CD14-positive monocyte (primary cell): ENCODE results near the gene ARL14. TPM values are rescaled to one million over a fixed set of nuclear protein-coding genes. Genes with fewer than 3 reads are reported as not detected.

Source experiments
- DNase-seq, 3 donors: peaks; one replicate each; pipeline ENCODE4 v3.0.0-alpha.2; 2011 to 2022
- H2AFZ ChIP-seq: 2 replicates; pipeline ENCODE4 v1.6.0; 2012; ENCODE audit warnings: mild to moderate bottlenecking, low read depth, low read length, inconsistent platforms; ENCODE audit not compliant: insufficient read depth, poor library complexity, severe bottlenecking
- H3K27ac ChIP-seq, 2 donors: 1 replicate in 1 of 2; 2 replicates in 1 of 2; pipeline ENCODE4 v1.5.1; 2012 to 2013; ENCODE audit warnings: low read length in 2 of 2, control low read depth in 1 of 2, inconsistent platforms in 1 of 2, low read depth in 1 of 2, mild to moderate bottlenecking in 1 of 2
- H3K27me3 ChIP-seq, 2 donors: one replicate each; pipeline versions ENCODE4 v1.6.0 to v1.6.1; 2011 to 2013; ENCODE audit warnings: low read length in 2 of 2; ENCODE audit not compliant: control insufficient read depth in 2 of 2, insufficient read depth in 2 of 2
- H3K36me3 ChIP-seq, 2 donors: replicated peaks in 1 of 2; 1 replicate in 1 of 2; 2 replicates in 1 of 2; pipeline versions ENCODE4 v1.5.1 to v1.6.1; 2012 to 2013; ENCODE audit warnings: low read length in 2 of 2, control low read depth in 1 of 2, inconsistent platforms in 1 of 2, mild to moderate bottlenecking in 1 of 2; ENCODE audit not compliant: insufficient read depth in 2 of 2, control insufficient read depth in 1 of 2
- H3K4me1 ChIP-seq, 2 donors: 1 replicate in 1 of 2; 2 replicates in 1 of 2; pipeline versions ENCODE4 v1.5.1 to v1.6.1; 2012 to 2013; ENCODE audit warnings: low read length in 2 of 2, control low read depth in 1 of 2, inconsistent platforms in 1 of 2, mild to moderate bottlenecking in 1 of 2, moderate library complexity in 1 of 2; ENCODE audit not compliant: insufficient read depth in 2 of 2, control insufficient read depth in 1 of 2
- H3K4me2 ChIP-seq: replicated peaks from 2 replicates; pipeline ENCODE3; 2012; ENCODE audit warnings: low read length, moderate library complexity, mild to moderate bottlenecking; ENCODE audit not compliant: poor library complexity, severe bottlenecking; ENCODE audit errors: extremely low read depth
- H3K4me3 ChIP-seq, 3 experiments: fragments of 200-600 bp in 1 of 3; sonication (generic) in 1 of 3; replicated peaks in 1 of 3; 1 replicate in 2 of 3; 2 replicates in 1 of 3; pipeline ENCODE4 v1.5.1; 2011 to 2013; ENCODE audit warnings: low read length in 3 of 3, mild to moderate bottlenecking in 3 of 3, control low read depth in 2 of 3, low read depth in 2 of 3, inconsistent platforms in 1 of 3, moderate library complexity in 1 of 3
- H3K79me2 ChIP-seq: 2 replicates; pipeline ENCODE4 v1.6.0; 2012; ENCODE audit warnings: mild to moderate bottlenecking, control low read depth, inconsistent platforms, low read length, moderate library complexity; ENCODE audit not compliant: insufficient read depth
- H3K9ac ChIP-seq: 2 replicates; pipeline ENCODE4 v1.6.0; 2017; ENCODE audit warnings: low read length, mild to moderate bottlenecking; ENCODE audit not compliant: insufficient read depth, poor library complexity, severe bottlenecking
- H3K9me3 ChIP-seq, 2 donors: replicated peaks in 1 of 2; 1 replicate in 1 of 2; 2 replicates in 1 of 2; pipeline versions ENCODE4 v1.5.1 to v1.6.1; 2012 to 2013; ENCODE audit warnings: low read length in 2 of 2, control low read depth in 1 of 2; ENCODE audit not compliant: control insufficient read depth in 1 of 2, insufficient read depth in 1 of 2
- H4K20me1 ChIP-seq: 2 replicates; pipeline ENCODE4 v1.6.0; 2012; ENCODE audit warnings: mild to moderate bottlenecking, low read length, control low read depth, moderate library complexity; ENCODE audit not compliant: insufficient read depth
- H3K27ac Mint-ChIP-seq, 7 donors: one replicate each; pipeline ENCODE4 v1.8.0; 2020; ENCODE audit warnings: mild to moderate bottlenecking in 7 of 7, mixed read lengths in 7 of 7, moderate library complexity in 6 of 7, inconsistent platforms in 2 of 7
- H3K27me3 Mint-ChIP-seq, 3 donors: one replicate each; pipeline ENCODE4 v1.8.0; 2021 to 2022; ENCODE audit warnings: low read depth in 3 of 3, mild to moderate bottlenecking in 3 of 3, mixed read lengths in 3 of 3, moderate library complexity in 3 of 3, inconsistent platforms in 1 of 3
- H3K36me3 Mint-ChIP-seq, 2 donors: one replicate each; pipeline ENCODE4 v1.8.0; 2020; ENCODE audit warnings: mixed read lengths in 2 of 2, inconsistent platforms in 1 of 2, mild to moderate bottlenecking in 1 of 2
- H3K4me1 Mint-ChIP-seq: one replicate; pipeline ENCODE4 v1.8.0; 2020; ENCODE audit warnings: mild to moderate bottlenecking, mixed read lengths
- H3K4me3 Mint-ChIP-seq, 2 donors: one replicate each; pipeline ENCODE4 v1.8.0; 2020; ENCODE audit warnings: mild to moderate bottlenecking in 2 of 2, mixed read lengths in 2 of 2, moderate library complexity in 1 of 2
- H3K9me3 Mint-ChIP-seq, 7 donors: one replicate each; pipeline ENCODE4 v1.8.0; 2020 to 2022; ENCODE audit warnings: mixed read lengths in 7 of 7, mild to moderate bottlenecking in 6 of 7, moderate library complexity in 6 of 7, inconsistent platforms in 2 of 7
- WGBS: methylation state at CpG from one replicate; pipeline ENCODE4 v1.1.5; 2013; ENCODE audit warnings: missing lambda C conversion rate; ENCODE audit not compliant: insufficient coverage; 5-methylcytosine and 5-hydroxymethylcytosine counted together
- intact Hi-C, 2 donors: fragments of 100-400 bp; cut with micrococcal nuclease; formaldehyde crosslinking; loops; one replicate each; pipeline versions ENCODE4 v1.15.0 to v1.15.1; 2023
- polyA plus RNA-seq, 3 donors: library from polyadenylated mRNA; depleted of rRNA in 1 of 3; unstranded in 2 of 3; stranded (reverse) in 1 of 3; fragments of 300-500 nt in 2 of 3; fragments of >200 nt in 1 of 3; fragmentation: Illumina TruSeq in 2 of 3; gene quantifications; 1 replicate in 2 of 3; 2 replicates in 1 of 3; pipeline ENCODE4 v1.2.3, GENCODE V29; 2012 to 2021
- TF ChIP-seq, protein P1 (sequence below): fragments of 200-600 bp; IDR thresholded peaks from one replicate; pipeline ENCODE4 v1.8.0; 2022; ENCODE audit warnings: antibody characterized with exemption, mild to moderate bottlenecking

ARL14 gene
- polyA plus RNA-seq, 3 donors: not detected

DNA sequence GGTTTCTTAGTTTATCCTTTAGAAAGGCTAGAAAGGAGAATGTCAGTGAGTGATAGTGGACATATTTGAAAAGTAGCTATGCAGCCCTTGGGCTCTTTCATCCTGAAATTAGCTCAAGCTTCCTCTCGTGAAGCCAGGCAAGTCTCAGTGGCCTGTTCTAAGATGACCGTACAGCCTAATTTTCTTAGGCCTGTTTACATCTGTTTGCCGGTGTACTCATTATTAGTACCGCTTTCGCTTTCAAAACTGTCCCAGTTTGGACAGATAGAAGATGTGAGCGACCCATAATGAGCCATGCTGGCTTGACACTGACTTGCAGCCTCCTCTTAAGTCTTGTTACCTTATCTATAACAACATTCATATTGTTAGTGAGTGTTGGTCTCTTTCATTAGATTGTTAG is 5.7 kb upstream of the ARL14 start:
- Histone ChIP-seq H3K9ac (no peak overlapping the region), H3K4me2 (no peak overlapping the region)
- 94% methylated on average over 2 of the region's 6 CpGs for WGBS

DNA sequence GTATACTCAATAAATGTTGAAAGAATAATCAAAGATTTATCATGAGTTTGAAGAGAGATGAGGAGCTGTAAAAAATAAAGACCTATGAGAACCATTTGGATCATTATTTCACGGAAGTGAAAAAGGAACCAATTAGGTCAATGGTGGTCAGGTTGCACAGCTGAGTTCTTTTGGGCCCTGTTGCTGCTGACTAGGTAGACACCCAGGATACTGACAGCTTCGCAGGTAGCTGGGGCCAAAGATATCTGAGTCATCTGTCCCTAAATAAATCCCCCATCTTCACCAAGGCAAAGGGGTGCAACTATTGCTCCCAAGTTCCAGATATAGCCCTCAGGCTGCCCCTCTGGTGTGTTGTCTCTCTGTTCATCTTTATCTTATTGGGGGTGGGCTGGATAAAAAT is 5.0 kb upstream of the ARL14 start:
- no peaks in the 10 kb centered on the region for H3K36me3 Mint-ChIP-seq
- Histone ChIP-seq H3K27me3 (no peaks in the 10 kb centered on the region), H3K4me1 (no peaks in the 10 kb centered on the region), H3K27ac (no peak overlapping the region), H3K4me3 (no peak overlapping the region), H3K9ac (no peak overlapping the region), H4K20me1 (no peaks in the 10 kb centered on the region), H3K79me2 (no peaks in the 10 kb centered on the region), H3K36me3 (no peaks in the 10 kb centered on the region), H2AFZ (no peak overlapping the region), H3K9me3 (no peaks in the 10 kb centered on the region), H3K4me2 (no peak overlapping the region)
- peaks cover 0 to 2% (median 1%) of the 10 kb centered on the region in 3 donors for H3K27me3 Mint-ChIP-seq
- WGBS: 89% methylated on average over 1 of the region's 2 CpGs
- peak overlapping the region in 1 of 7 donors; percentile 38 for H3K27ac Mint-ChIP-seq
- no peaks in the 10 kb centered on the region for H3K4me1 Mint-ChIP-seq
- no peak for DNase-seq
- H3K4me3 Mint-ChIP-seq: no peak overlapping the region
- intact Hi-C loops: no loop called here
- TF ChIP-seq, protein P1, sequence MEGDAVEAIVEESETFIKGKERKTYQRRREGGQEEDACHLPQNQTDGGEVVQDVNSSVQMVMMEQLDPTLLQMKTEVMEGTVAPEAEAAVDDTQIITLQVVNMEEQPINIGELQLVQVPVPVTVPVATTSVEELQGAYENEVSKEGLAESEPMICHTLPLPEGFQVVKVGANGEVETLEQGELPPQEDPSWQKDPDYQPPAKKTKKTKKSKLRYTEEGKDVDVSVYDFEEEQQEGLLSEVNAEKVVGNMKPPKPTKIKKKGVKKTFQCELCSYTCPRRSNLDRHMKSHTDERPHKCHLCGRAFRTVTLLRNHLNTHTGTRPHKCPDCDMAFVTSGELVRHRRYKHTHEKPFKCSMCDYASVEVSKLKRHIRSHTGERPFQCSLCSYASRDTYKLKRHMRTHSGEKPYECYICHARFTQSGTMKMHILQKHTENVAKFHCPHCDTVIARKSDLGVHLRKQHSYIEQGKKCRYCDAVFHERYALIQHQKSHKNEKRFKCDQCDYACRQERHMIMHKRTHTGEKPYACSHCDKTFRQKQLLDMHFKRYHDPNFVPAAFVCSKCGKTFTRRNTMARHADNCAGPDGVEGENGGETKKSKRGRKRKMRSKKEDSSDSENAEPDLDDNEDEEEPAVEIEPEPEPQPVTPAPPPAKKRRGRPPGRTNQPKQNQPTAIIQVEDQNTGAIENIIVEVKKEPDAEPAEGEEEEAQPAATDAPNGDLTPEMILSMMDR: no peak
- H3K9me3 Mint-ChIP-seq: peaks cover 0 to 4% (median 0%) of the 10 kb centered on the region in 7 donors

More for the DNA sequence above, 5.7 kb upstream of the ARL14 start:
- Mint-ChIP-seq H3K9me3 (peaks cover 0 to 4% (median 0%) of the 10 kb centered on the region in 7 donors), H3K27me3 (peaks cover 0 to 2% (median 1%) of the 10 kb centered on the region in 3 donors), H3K4me1 (no peaks in the 10 kb centered on the region), H3K36me3 (no peaks in the 10 kb centered on the region), H3K4me3 (no peak overlapping the region), H3K27ac (no peak overlapping the region)
- Histone ChIP-seq H3K9me3 (no peaks in the 10 kb centered on the region), H3K79me2 (no peaks in the 10 kb centered on the region), H2AFZ (no peak overlapping the region), H3K4me1 (no peaks in the 10 kb centered on the region), H4K20me1 (no peaks in the 10 kb centered on the region), H3K36me3 (no peaks in the 10 kb centered on the region), H3K4me3 (no peak overlapping the region), H3K27ac (no peak overlapping the region), H3K27me3 (no peaks in the 10 kb centered on the region)
- TF ChIP-seq, protein P1: no peak
- intact Hi-C loops: no loop called here
- no peak for DNase-seq
